HepG2 (cell line): ENCODE data around the gene STOM. TPM values are rescaled to one million over a fixed set of nuclear protein-coding genes. Genes with fewer than 3 reads are reported as not detected.
A peak's percentile ranks its signal among the peaks of the same experiment; 100 is the strongest.

ENCODE experiments used
- ATAC-seq: fragments of 200-7000 bp; cut with Tn5 transposase; 3 replicates; pipeline ENCODE4 v1.9.1; 2020; ENCODE audit warnings: mild to moderate bottlenecking, moderate library complexity
- BruUV-seq: library from RNA; stranded (reverse); fragments of 400-500 nt; replicated peaks from 2 replicates; lab custom pipeline; 2021; lab: Mats Ljungman, UMichigan
- CTCF ChIA-PET: fragments of 300-600 bp; formaldehyde crosslinking; extraction: SDS; loops from one replicate; lab custom pipeline; 2021; ENCODE audit warnings: low total read pairs, inconsistent platforms, low intra/inter-chr PET ratio; lab: Yijun Ruan, JAX
- POLR2A ChIA-PET: fragments of 350-600 bp; sonication (Branson Sonifier 250); formaldehyde crosslinking; loops from one replicate; lab custom pipeline; 2020; ENCODE audit warnings: antibody characterized with exemption, inconsistent platforms; lab: Yijun Ruan, JAX
- DNase-seq: peaks from one replicate; pipeline ENCODE4 v3.0.0-alpha.2; 2015; ENCODE audit warnings: low spot score
- FAIRE-seq: peaks from 3 replicates; lab custom pipeline; 2011; peaks lifted over from hg19 to GRCh38; lab: Jason Lieb, UNC
- H2AFZ ChIP-seq: one replicate; pipeline ENCODE4 v1.6.1; 2011; ENCODE audit warnings: low read length, inconsistent platforms
- H3K27ac ChIP-seq: fragments of 300-600 bp; 3 replicates; pipeline ENCODE4 v1.8.0; 2011; ENCODE audit warnings: mixed run types, mild to moderate bottlenecking, mixed read lengths, low read length, inconsistent platforms; ENCODE audit not compliant: insufficient read depth; ENCODE audit errors: extremely low read length
- H3K27me3 ChIP-seq, 2 experiments: fragments of 200-600 bp in 1 of 2; 2 replicates in 1 of 2; 3 replicates in 1 of 2; pipeline versions ENCODE4 v1.6.0 to v1.8.0; 2011; ENCODE audit warnings: low read length in 2 of 2, mild to moderate bottlenecking in 2 of 2, moderate library complexity in 2 of 2, inconsistent platforms in 1 of 2; ENCODE audit not compliant: insufficient read depth in 2 of 2, control insufficient read depth in 1 of 2
- H3K36me3 ChIP-seq, 2 experiments: fragments of 200-600 bp in 1 of 2; replicated peaks in 1 of 2; 2 replicates in 1 of 2; 3 replicates in 1 of 2; pipeline versions ENCODE4 v1.5.1 to v1.8.0; 2011; ENCODE audit warnings: low read length in 2 of 2, inconsistent platforms in 1 of 2; ENCODE audit not compliant: insufficient read depth in 2 of 2, control insufficient read depth in 1 of 2
- H3K4me1 ChIP-seq: 2 replicates; pipeline ENCODE4 v1.5.1; 2012; ENCODE audit warnings: low read length, inconsistent platforms; ENCODE audit not compliant: insufficient read depth
- H3K4me2 ChIP-seq: 2 replicates; pipeline ENCODE4 v1.6.0; 2011; ENCODE audit warnings: low read depth, low read length, inconsistent platforms
- H3K4me3 ChIP-seq, 3 experiments: fragments of 200-600 bp in 1 of 3; sonication (generic), shearing (Covaris generic) in 1 of 3; replicated peaks in 1 of 3; 2 replicates each; pipeline ENCODE4 v1.5.1; 2011 to 2016; ENCODE audit warnings: low read length in 3 of 3, inconsistent platforms in 2 of 3, low read depth in 2 of 3, mild to moderate bottlenecking in 2 of 3, control low read depth in 1 of 3, mixed read lengths in 1 of 3; ENCODE audit not compliant: insufficient read depth in 1 of 3
- H3K79me2 ChIP-seq: one replicate; pipeline ENCODE4 v1.6.1; 2011; ENCODE audit warnings: low read length, inconsistent platforms; ENCODE audit not compliant: insufficient read depth
- H3K9ac ChIP-seq: 2 replicates; pipeline ENCODE4 v1.6.0; 2011; ENCODE audit warnings: mild to moderate bottlenecking, low read depth, low read length, inconsistent platforms; ENCODE audit not compliant: insufficient read depth
- H3K9me3 ChIP-seq: 2 replicates; pipeline ENCODE4 v1.5.1; 2012; ENCODE audit warnings: mild to moderate bottlenecking, low read length
- H4K20me1 ChIP-seq: 2 replicates; pipeline ENCODE4 v1.6.0; 2011; ENCODE audit warnings: inconsistent platforms, mild to moderate bottlenecking, low read length, moderate library complexity; ENCODE audit not compliant: insufficient read depth
- AGO2 ChIP-seq: fragments of 200-400 bp; formaldehyde crosslinking; optimal IDR thresholded peaks from 2 replicates; pipeline ENCODE3; 2017; ENCODE audit warnings: mild to moderate bottlenecking, low read depth, low read length, moderate library complexity
- EED ChIP-seq: sonication (generic); formaldehyde crosslinking; IDR thresholded peaks from 2 replicates; pipeline ENCODE4 v1.5.0; 2020; ENCODE audit warnings: mild to moderate bottlenecking, missing genetic modification reagents
- KDM6A ChIP-seq: IDR thresholded peaks from 2 replicates; pipeline ENCODE4 v1.6.1; 2016; ENCODE audit warnings: low read depth
- LBX2 ChIP-seq: sonication (generic); formaldehyde crosslinking; IDR thresholded peaks from 2 replicates; pipeline ENCODE4 v1.5.0; 2020; ENCODE audit warnings: missing genetic modification reagents, mild to moderate bottlenecking, borderline replicate concordance
- MATR3 ChIP-seq: sonication (generic); formaldehyde crosslinking; IDR thresholded peaks from 2 replicates; pipeline ENCODE4 v1.4.0; 2020; ENCODE audit warnings: missing genetic modification reagents
- MED8 ChIP-seq: sonication (generic); formaldehyde crosslinking; IDR thresholded peaks from 2 replicates; pipeline ENCODE4 v1.8.1; 2023; ENCODE audit warnings: mild to moderate bottlenecking, missing genetic modification reagents; ENCODE audit not compliant: insufficient replicate concordance
- NKX3-1 ChIP-seq: sonication (generic); formaldehyde crosslinking; IDR thresholded peaks from 2 replicates; pipeline ENCODE4 v1.5.0; 2020; ENCODE audit warnings: missing genetic modification reagents
- NR1H2 ChIP-seq: sonication (generic); formaldehyde crosslinking; IDR thresholded peaks from 2 replicates; pipeline ENCODE4 v1.8.1; 2022; ENCODE audit warnings: low read depth, missing genetic modification reagents, borderline replicate concordance
- POLR2A ChIP-seq, 2 experiments: IDR thresholded peaks; 2 replicates each; pipeline ENCODE4 v1.6.1; 2011; ENCODE audit warnings: low read depth in 2 of 2, low read length in 2 of 2, mild to moderate bottlenecking in 1 of 2, moderate library complexity in 1 of 2; ENCODE audit not compliant: insufficient read depth in 1 of 2
- SRSF4 ChIP-seq: fragments of 200-400 bp; formaldehyde crosslinking; IDR thresholded peaks from one replicate; pipeline ENCODE4 v1.6.1; 2018; ENCODE audit warnings: mild to moderate bottlenecking, low read depth, low read length, moderate library complexity; ENCODE audit not compliant: poor library complexity, severe bottlenecking
- ZFP37 ChIP-seq: sonication (generic); formaldehyde crosslinking; IDR thresholded peaks from 2 replicates; pipeline ENCODE4 v1.4.0; 2020; ENCODE audit warnings: missing genetic modification reagents, borderline replicate concordance
- ZNF136 ChIP-seq: sonication (generic); formaldehyde crosslinking; IDR thresholded peaks from 2 replicates; pipeline ENCODE4 v1.8.1; 2022; ENCODE audit warnings: low read depth, mild to moderate bottlenecking, moderate library complexity, missing genetic modification reagents
- ZNF143 ChIP-seq: sonication (generic); formaldehyde crosslinking; IDR thresholded peaks from 2 replicates; pipeline ENCODE4 v1.4.0; 2020; ENCODE audit warnings: missing genetic modification reagents
- ZNF230 ChIP-seq: sonication (generic); formaldehyde crosslinking; IDR thresholded peaks from 2 replicates; pipeline ENCODE4 v1.4.0; 2020; ENCODE audit warnings: mild to moderate bottlenecking, missing genetic modification reagents
- ZNF768 ChIP-seq: sonication (generic); formaldehyde crosslinking; IDR thresholded peaks from 2 replicates; pipeline ENCODE4 v1.4.0; 2020; ENCODE audit warnings: missing genetic modification reagents
- WGBS: methylation state at CpG from one replicate; pipeline ENCODE4 v1.1.6; 2017; ENCODE audit warnings: low lambda C conversion rate; 5-methylcytosine and 5-hydroxymethylcytosine counted together
- in situ Hi-C: cut with HindIII; loops from 2 replicates; pipeline ENCODE4 v1.10.0; 2017; ENCODE audit warnings: low pct_unique_long_range_greater_than_20kb; ENCODE audit not compliant: extremely low pct_ligation_motif_present
- intact Hi-C: fragments of 100-400 bp; cut with micrococcal nuclease; formaldehyde crosslinking; loops from one replicate; pipeline ENCODE4 v1.10.0; 2022; ENCODE audit not compliant: unreplicated experiment
- polyA plus RNA-seq, 8 experiments: library from polyadenylated mRNA; depleted of rRNA in 3 of 8; stranded (reverse) in 7 of 8; unstranded in 1 of 8; fragments of >200 nt; fragmentation: Illumina TruSeq in 4 of 8; extraction: Trizol in 4 of 8; gene quantifications; 2 replicates each; pipeline versions ENCODE4 v1.2.1 to v1.2.3, GENCODE V29; 2011 to 2016; ENCODE audit warnings: low read depth in 4 of 8, missing spikeins in 1 of 8, mixed read lengths in 1 of 8; ENCODE audit not compliant: insufficient read depth in 1 of 8
- total RNA-seq, 5 experiments: library from RNA; depleted of rRNA; stranded (reverse); fragments of >200 nt; fragmentation: Illumina TruSeq; extraction: Trizol; gene quantifications; 2 replicates each; pipeline ENCODE4 v1.2.3, GENCODE V29; 2016; ENCODE audit warnings: low read depth in 1 of 5
- TF ChIP-seq, protein P1 (sequence below): sonication (generic); formaldehyde crosslinking; conservative IDR thresholded peaks from 2 replicates; pipeline ENCODE4 v1.8.0; 2022; ENCODE audit warnings: missing genetic modification reagents
- TF ChIP-seq, protein P2 (sequence below): sonication (generic); formaldehyde crosslinking; IDR thresholded peaks from 2 replicates; pipeline ENCODE4 v1.4.0; 2020; ENCODE audit warnings: missing genetic modification reagents
- TF ChIP-seq, protein P3 (sequence below): sonication (generic); formaldehyde crosslinking; IDR thresholded peaks from 2 replicates; pipeline ENCODE4 v1.4.0; 2020; ENCODE audit warnings: missing genetic modification reagents
- TF ChIP-seq, protein P4 (sequence below): sonication (generic); formaldehyde crosslinking; IDR thresholded peaks from 2 replicates; pipeline ENCODE4 v1.8.1; 2023; ENCODE audit warnings: mild to moderate bottlenecking, inconsistent platforms, moderate library complexity, missing genetic modification reagents, borderline replicate concordance

Gene STOM
- total and polyA plus RNA-seq, 2 of the 13 experiments (the other 11 are each of a cell fraction or from before 2014, with no cell fraction given), result 43.6 to 165 TPM

GRCh38 chr9:121308765-121309164, 61.3 kb downstream of the STOM start:
- no peak overlapping the region for H3K4me3 ChIP-seq
- peaks cover 26% of the 10 kb centered on the region for H3K4me1 ChIP-seq
- H3K27me3 ChIP-seq, result no peaks in the 10 kb centered on the region
- H3K9ac ChIP-seq, result no peak overlapping the region
- H2AFZ ChIP-seq, result no peak overlapping the region
- ChIA-PET CTCF (no interaction called here), POLR2A (interaction anchor here (0.8 to 2.7 kb wide), 4 partner anchors 10 to 19 kb away, joined by 3 to 7 read pairs (median 4); no protein-coding TSS in a partner anchor)
- WGBS, result 96% methylated on average over 10 of the region's 13 CpGs
- in situ Hi-C loops, result no loop called here
- no peaks in the 10 kb centered on the region for H3K79me2 ChIP-seq
- FAIRE-seq (no peak), DNase-seq (no peak), ATAC-seq (no peak)
- no peak overlapping the region for H3K4me2 ChIP-seq
- no TSS peak for BruUV-seq
- H3K27ac ChIP-seq, result no peak overlapping the region
- H4K20me1 ChIP-seq, result no peaks in the 10 kb centered on the region
- H3K9me3 ChIP-seq, result no peaks in the 10 kb centered on the region
- H3K36me3 ChIP-seq, result peaks cover 35 to 66% of the 10 kb centered on the region in 2 experiments
- intact Hi-C loops, result no loop called here
- peak; percentile 56 for TF ChIP-seq AGO2
- TF ChIP-seq, protein P1, sequence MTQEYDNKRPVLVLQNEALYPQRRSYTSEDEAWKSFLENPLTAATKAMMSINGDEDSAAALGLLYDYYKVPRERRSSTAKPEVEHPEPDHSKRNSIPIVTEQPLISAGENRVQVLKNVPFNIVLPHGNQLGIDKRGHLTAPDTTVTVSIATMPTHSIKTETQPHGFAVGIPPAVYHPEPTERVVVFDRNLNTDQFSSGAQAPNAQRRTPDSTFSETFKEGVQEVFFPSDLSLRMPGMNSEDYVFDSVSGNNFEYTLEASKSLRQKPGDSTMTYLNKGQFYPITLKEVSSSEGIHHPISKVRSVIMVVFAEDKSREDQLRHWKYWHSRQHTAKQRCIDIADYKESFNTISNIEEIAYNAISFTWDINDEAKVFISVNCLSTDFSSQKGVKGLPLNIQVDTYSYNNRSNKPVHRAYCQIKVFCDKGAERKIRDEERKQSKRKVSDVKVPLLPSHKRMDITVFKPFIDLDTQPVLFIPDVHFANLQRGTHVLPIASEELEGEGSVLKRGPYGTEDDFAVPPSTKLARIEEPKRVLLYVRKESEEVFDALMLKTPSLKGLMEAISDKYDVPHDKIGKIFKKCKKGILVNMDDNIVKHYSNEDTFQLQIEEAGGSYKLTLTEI (CRISPR knock-in tag), result no peak
- no peak for TF ChIP-seq EED (CRISPR knock-in tag)
- no peak for TF ChIP-seq MED8
- TF ChIP-seq ZNF768 (CRISPR knock-in tag), result peak; percentile 50
- TF ChIP-seq SRSF4, result no peak
- TF ChIP-seq NKX3-1 (CRISPR knock-in tag), result no peak
- no peak for TF ChIP-seq KDM6A (CRISPR knock-in tag)
- 0 out of 4 replicates have a peak, but pooled peaks of 1 of the 2 experiments have one; percentile 21 for TF ChIP-seq POLR2A (IDR thresholded peaks at IDR 0.05; ENCODE audit: insufficient read depth in 1 of 2, low read depth in 2 of 2, low read length in 2 of 2)
- TF ChIP-seq, protein P2, sequence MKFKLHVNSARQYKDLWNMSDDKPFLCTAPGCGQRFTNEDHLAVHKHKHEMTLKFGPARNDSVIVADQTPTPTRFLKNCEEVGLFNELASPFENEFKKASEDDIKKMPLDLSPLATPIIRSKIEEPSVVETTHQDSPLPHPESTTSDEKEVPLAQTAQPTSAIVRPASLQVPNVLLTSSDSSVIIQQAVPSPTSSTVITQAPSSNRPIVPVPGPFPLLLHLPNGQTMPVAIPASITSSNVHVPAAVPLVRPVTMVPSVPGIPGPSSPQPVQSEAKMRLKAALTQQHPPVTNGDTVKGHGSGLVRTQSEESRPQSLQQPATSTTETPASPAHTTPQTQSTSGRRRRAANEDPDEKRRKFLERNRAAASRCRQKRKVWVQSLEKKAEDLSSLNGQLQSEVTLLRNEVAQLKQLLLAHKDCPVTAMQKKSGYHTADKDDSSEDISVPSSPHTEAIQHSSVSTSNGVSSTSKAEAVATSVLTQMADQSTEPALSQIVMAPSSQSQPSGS (CRISPR knock-in tag), result no peak
- no peak for TF ChIP-seq ZNF136 (CRISPR knock-in tag)
- no peak for TF ChIP-seq LBX2 (CRISPR knock-in tag)
- TF ChIP-seq MATR3 (CRISPR knock-in tag), result no peak
- no peak for TF ChIP-seq NR1H2
- TF ChIP-seq ZFP37 (CRISPR knock-in tag), result no peak
- TF ChIP-seq ZNF230 (CRISPR knock-in tag), result no peak
- TF ChIP-seq, protein P3, sequence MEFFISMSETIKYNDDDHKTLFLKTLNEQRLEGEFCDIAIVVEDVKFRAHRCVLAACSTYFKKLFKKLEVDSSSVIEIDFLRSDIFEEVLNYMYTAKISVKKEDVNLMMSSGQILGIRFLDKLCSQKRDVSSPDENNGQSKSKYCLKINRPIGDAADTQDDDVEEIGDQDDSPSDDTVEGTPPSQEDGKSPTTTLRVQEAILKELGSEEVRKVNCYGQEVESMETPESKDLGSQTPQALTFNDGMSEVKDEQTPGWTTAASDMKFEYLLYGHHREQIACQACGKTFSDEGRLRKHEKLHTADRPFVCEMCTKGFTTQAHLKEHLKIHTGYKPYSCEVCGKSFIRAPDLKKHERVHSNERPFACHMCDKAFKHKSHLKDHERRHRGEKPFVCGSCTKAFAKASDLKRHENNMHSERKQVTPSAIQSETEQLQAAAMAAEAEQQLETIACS (CRISPR knock-in tag), result no peak
- no peak for TF ChIP-seq ZNF143 (CRISPR knock-in tag)
- TF ChIP-seq, protein P4, sequence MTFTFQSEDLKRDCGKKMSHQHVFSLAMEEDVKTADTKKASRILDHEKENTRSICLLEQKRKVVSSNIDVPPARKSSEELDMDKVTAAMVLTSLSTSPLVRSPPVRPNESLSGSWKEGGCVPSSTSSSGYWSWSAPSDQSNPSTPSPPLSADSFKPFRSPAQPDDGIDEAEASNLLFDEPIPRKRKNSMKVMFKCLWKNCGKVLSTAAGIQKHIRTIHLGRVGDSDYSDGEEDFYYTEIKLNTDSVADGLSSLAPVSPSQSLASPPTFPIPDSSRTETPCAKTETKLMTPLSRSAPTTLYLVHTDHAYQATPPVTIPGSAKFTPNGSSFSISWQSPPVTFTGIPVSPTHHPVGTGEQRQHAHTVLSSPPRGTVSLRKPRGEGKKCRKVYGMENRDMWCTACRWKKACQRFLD (CRISPR knock-in tag), result no peak
